GM12872 (cell line): ENCODE data around the gene VAT1L.

Source experiments
- TF ChIP-seq, protein P1 (sequence below): IDR thresholded peaks from 3 replicates; pipeline ENCODE4 v1.5.1; 2011; ENCODE audit warnings: low read depth, mild to moderate bottlenecking, low read length, moderate library complexity; ENCODE audit not compliant: insufficient read depth

Gene VAT1L

DNA sequence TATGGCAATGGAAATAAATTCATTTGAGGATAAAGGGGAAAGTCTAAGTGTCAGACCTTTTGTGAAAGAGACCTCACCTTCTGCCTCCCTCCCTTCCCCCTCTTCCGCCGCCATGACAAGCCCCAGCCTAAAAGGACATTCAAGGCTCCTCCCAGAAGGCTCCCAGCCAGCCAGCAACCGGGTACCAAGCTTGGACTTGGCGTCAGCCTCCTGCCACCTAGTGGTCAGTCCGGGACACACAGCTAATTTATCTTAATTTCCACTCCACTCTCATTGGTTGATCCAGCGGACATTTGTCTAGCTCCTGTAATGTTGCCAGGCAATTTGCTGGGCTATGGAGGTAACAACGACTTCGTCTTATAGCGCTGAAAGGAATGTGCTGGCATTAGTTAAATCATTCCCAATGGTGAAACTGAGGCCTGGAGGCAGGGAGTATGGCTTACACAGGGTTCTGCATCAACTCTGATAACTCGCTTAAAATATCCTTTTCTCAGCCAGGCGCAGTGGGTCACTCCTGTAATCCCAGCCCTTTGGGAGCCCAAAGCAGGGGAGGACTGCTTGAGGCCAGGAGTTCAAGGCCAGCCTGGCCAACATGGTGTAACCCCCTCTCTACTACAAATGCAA is 214.7 kb downstream of the VAT1L start:
- TF ChIP-seq, protein P1, sequence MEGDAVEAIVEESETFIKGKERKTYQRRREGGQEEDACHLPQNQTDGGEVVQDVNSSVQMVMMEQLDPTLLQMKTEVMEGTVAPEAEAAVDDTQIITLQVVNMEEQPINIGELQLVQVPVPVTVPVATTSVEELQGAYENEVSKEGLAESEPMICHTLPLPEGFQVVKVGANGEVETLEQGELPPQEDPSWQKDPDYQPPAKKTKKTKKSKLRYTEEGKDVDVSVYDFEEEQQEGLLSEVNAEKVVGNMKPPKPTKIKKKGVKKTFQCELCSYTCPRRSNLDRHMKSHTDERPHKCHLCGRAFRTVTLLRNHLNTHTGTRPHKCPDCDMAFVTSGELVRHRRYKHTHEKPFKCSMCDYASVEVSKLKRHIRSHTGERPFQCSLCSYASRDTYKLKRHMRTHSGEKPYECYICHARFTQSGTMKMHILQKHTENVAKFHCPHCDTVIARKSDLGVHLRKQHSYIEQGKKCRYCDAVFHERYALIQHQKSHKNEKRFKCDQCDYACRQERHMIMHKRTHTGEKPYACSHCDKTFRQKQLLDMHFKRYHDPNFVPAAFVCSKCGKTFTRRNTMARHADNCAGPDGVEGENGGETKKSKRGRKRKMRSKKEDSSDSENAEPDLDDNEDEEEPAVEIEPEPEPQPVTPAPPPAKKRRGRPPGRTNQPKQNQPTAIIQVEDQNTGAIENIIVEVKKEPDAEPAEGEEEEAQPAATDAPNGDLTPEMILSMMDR, result peak; percentile 91

- TF ChIP-seq, protein P1, result no peak
Measured at GRCh38 chr16:78004517-78004916, 216.2 kb downstream of the VAT1L start.

- TF ChIP-seq, protein P1, result peak; percentile 60
Measured at GRCh38 chr16:78005881-78006280, 217.5 kb downstream of the VAT1L start.

DNA sequence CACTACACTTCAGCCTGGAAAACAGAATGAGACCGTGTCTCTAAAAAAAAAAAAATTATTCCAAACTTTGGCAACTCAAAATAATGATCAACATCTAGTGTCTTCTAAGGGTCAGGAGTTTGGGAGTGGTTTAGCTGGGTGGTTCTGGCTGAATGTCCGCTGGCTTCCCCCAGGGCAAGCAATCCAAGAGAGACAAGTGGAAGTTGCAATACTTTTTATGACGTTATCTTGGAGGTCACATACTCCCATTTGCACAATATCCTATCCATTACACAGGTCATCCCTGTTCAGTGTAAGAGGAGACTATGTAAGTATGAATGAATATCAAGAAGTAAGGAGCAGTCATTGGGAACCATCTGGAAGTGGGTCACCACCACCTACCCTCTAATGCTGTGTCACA is 218.8 kb downstream of the VAT1L start:
- TF ChIP-seq, protein P1, result no peak

- TF ChIP-seq, protein P1, result no peak
Measured at GRCh38 chr16:78022347-78023060, 234.1 kb downstream of the VAT1L start, which contains the start of gene CLEC3A. Gene CLEC3A, plus strand, starts transcription at chr16:78022548. Its CDS starts 79 bp downstream, at chr16:78022627.

GRCh38 chr16:78024159-78024558 is 235.8 kb downstream of the VAT1L start:
- TF ChIP-seq, protein P1, result no peak

DNA sequence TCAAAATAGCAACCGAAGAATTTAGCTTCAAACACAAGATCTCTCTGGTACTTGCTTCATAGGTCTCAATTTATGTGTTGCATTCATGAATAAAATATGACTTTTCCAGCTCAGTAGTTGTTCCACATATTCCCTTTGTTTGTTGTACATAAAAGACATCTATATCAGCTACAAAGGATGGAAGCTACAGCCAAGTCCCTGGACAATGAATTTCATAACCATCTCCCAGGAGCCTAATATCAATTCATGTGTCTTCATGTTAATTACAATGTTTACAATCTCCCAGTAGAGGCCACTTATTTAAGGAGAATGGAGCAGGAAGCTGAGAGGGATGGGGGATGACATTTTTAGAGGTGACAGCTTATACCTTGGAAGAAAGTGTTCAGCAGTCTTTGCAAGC is 237.3 kb downstream of the VAT1L start:
- TF ChIP-seq, protein P1, result no peak
